CD14-positive monocyte (primary cell): Measurements from ENCODE around the gene ST6GALNAC3. TPM values are rescaled to one million over a fixed set of nuclear protein-coding genes. Genes with fewer than 3 reads are reported as not detected.

Experiments used
- DNase-seq, 3 donors: peaks; one replicate each; pipeline ENCODE4 v3.0.0-alpha.2; 2011 to 2022
- H2AFZ ChIP-seq: 2 replicates; pipeline ENCODE4 v1.6.0; 2012; ENCODE audit warnings: mild to moderate bottlenecking, low read depth, low read length, inconsistent platforms; ENCODE audit not compliant: insufficient read depth, poor library complexity, severe bottlenecking
- H3K27ac ChIP-seq, 2 donors: 1 replicate in 1 of 2; 2 replicates in 1 of 2; pipeline ENCODE4 v1.5.1; 2012 to 2013; ENCODE audit warnings: low read length in 2 of 2, control low read depth in 1 of 2, inconsistent platforms in 1 of 2, low read depth in 1 of 2, mild to moderate bottlenecking in 1 of 2
- H3K27me3 ChIP-seq, 2 donors: one replicate each; pipeline versions ENCODE4 v1.6.0 to v1.6.1; 2011 to 2013; ENCODE audit warnings: low read length in 2 of 2; ENCODE audit not compliant: control insufficient read depth in 2 of 2, insufficient read depth in 2 of 2
- H3K36me3 ChIP-seq, 2 donors: replicated peaks in 1 of 2; 1 replicate in 1 of 2; 2 replicates in 1 of 2; pipeline versions ENCODE4 v1.5.1 to v1.6.1; 2012 to 2013; ENCODE audit warnings: low read length in 2 of 2, control low read depth in 1 of 2, inconsistent platforms in 1 of 2, mild to moderate bottlenecking in 1 of 2; ENCODE audit not compliant: insufficient read depth in 2 of 2, control insufficient read depth in 1 of 2
- H3K4me1 ChIP-seq, 2 donors: 1 replicate in 1 of 2; 2 replicates in 1 of 2; pipeline versions ENCODE4 v1.5.1 to v1.6.1; 2012 to 2013; ENCODE audit warnings: low read length in 2 of 2, control low read depth in 1 of 2, inconsistent platforms in 1 of 2, mild to moderate bottlenecking in 1 of 2, moderate library complexity in 1 of 2; ENCODE audit not compliant: insufficient read depth in 2 of 2, control insufficient read depth in 1 of 2
- H3K4me2 ChIP-seq: replicated peaks from 2 replicates; pipeline ENCODE3; 2012; ENCODE audit warnings: low read length, moderate library complexity, mild to moderate bottlenecking; ENCODE audit not compliant: poor library complexity, severe bottlenecking; ENCODE audit errors: extremely low read depth
- H3K4me3 ChIP-seq, 3 experiments: fragments of 200-600 bp in 1 of 3; sonication (generic) in 1 of 3; replicated peaks in 1 of 3; 1 replicate in 2 of 3; 2 replicates in 1 of 3; pipeline ENCODE4 v1.5.1; 2011 to 2013; ENCODE audit warnings: low read length in 3 of 3, mild to moderate bottlenecking in 3 of 3, control low read depth in 2 of 3, low read depth in 2 of 3, inconsistent platforms in 1 of 3, moderate library complexity in 1 of 3
- H3K79me2 ChIP-seq: 2 replicates; pipeline ENCODE4 v1.6.0; 2012; ENCODE audit warnings: mild to moderate bottlenecking, control low read depth, inconsistent platforms, low read length, moderate library complexity; ENCODE audit not compliant: insufficient read depth
- H3K9ac ChIP-seq: 2 replicates; pipeline ENCODE4 v1.6.0; 2017; ENCODE audit warnings: low read length, mild to moderate bottlenecking; ENCODE audit not compliant: insufficient read depth, poor library complexity, severe bottlenecking
- H3K9me3 ChIP-seq, 2 donors: replicated peaks in 1 of 2; 1 replicate in 1 of 2; 2 replicates in 1 of 2; pipeline versions ENCODE4 v1.5.1 to v1.6.1; 2012 to 2013; ENCODE audit warnings: low read length in 2 of 2, control low read depth in 1 of 2; ENCODE audit not compliant: control insufficient read depth in 1 of 2, insufficient read depth in 1 of 2
- H4K20me1 ChIP-seq: 2 replicates; pipeline ENCODE4 v1.6.0; 2012; ENCODE audit warnings: mild to moderate bottlenecking, low read length, control low read depth, moderate library complexity; ENCODE audit not compliant: insufficient read depth
- H3K27ac Mint-ChIP-seq, 7 donors: one replicate each; pipeline ENCODE4 v1.8.0; 2020; ENCODE audit warnings: mild to moderate bottlenecking in 7 of 7, mixed read lengths in 7 of 7, moderate library complexity in 6 of 7, inconsistent platforms in 2 of 7
- H3K27me3 Mint-ChIP-seq, 3 donors: one replicate each; pipeline ENCODE4 v1.8.0; 2021 to 2022; ENCODE audit warnings: low read depth in 3 of 3, mild to moderate bottlenecking in 3 of 3, mixed read lengths in 3 of 3, moderate library complexity in 3 of 3, inconsistent platforms in 1 of 3
- H3K36me3 Mint-ChIP-seq, 2 donors: one replicate each; pipeline ENCODE4 v1.8.0; 2020; ENCODE audit warnings: mixed read lengths in 2 of 2, inconsistent platforms in 1 of 2, mild to moderate bottlenecking in 1 of 2
- H3K4me1 Mint-ChIP-seq: one replicate; pipeline ENCODE4 v1.8.0; 2020; ENCODE audit warnings: mild to moderate bottlenecking, mixed read lengths
- H3K4me3 Mint-ChIP-seq, 2 donors: one replicate each; pipeline ENCODE4 v1.8.0; 2020; ENCODE audit warnings: mild to moderate bottlenecking in 2 of 2, mixed read lengths in 2 of 2, moderate library complexity in 1 of 2
- H3K9me3 Mint-ChIP-seq, 7 donors: one replicate each; pipeline ENCODE4 v1.8.0; 2020 to 2022; ENCODE audit warnings: mixed read lengths in 7 of 7, mild to moderate bottlenecking in 6 of 7, moderate library complexity in 6 of 7, inconsistent platforms in 2 of 7
- CTCF ChIP-seq: fragments of 200-600 bp; IDR thresholded peaks from one replicate; pipeline ENCODE4 v1.8.0; 2022; ENCODE audit warnings: antibody characterized with exemption, mild to moderate bottlenecking
- WGBS: methylation state at CpG from one replicate; pipeline ENCODE4 v1.1.5; 2013; ENCODE audit warnings: missing lambda C conversion rate; ENCODE audit not compliant: insufficient coverage; 5-methylcytosine and 5-hydroxymethylcytosine counted together
- intact Hi-C, 2 donors: fragments of 100-400 bp; cut with micrococcal nuclease; formaldehyde crosslinking; loops; one replicate each; pipeline versions ENCODE4 v1.15.0 to v1.15.1; 2023
- polyA plus RNA-seq, 3 donors: library from polyadenylated mRNA; depleted of rRNA in 1 of 3; unstranded in 2 of 3; stranded (reverse) in 1 of 3; fragments of 300-500 nt in 2 of 3; fragments of >200 nt in 1 of 3; fragmentation: Illumina TruSeq in 2 of 3; gene quantifications; 1 replicate in 2 of 3; 2 replicates in 1 of 3; pipeline ENCODE4 v1.2.3, GENCODE V29; 2012 to 2021

Gene ST6GALNAC3
- polyA plus RNA-seq, 3 donors = 6.5 to 9.2 (median 7.6) TPM

- Mint-ChIP-seq H3K27ac (no peak overlapping the region), H3K4me1 (peaks cover 4% of the 10 kb centered on the region), H3K27me3 (peaks cover 0 to 2% (median 0%) of the 10 kb centered on the region in 3 donors), H3K4me3 (no peak overlapping the region), H3K9me3 (peaks cover 0 to 6% (median 0%) of the 10 kb centered on the region in 7 donors), H3K36me3 (no peaks in the 10 kb centered on the region)
- no peaks in the 10 kb centered on the region for H3K27me3 ChIP-seq
- no peaks in the 10 kb centered on the region for H3K79me2 ChIP-seq
- DNase-seq = no peak
- no CpG with 5 or more reads among the region's 2 CpGs for WGBS
- no peak for TF ChIP-seq CTCF
- H3K36me3 ChIP-seq = no peaks in the 10 kb centered on the region
- no peaks in the 10 kb centered on the region for H4K20me1 ChIP-seq
- no peak overlapping the region for H3K9ac ChIP-seq
- H2AFZ ChIP-seq = no peak overlapping the region
- no peaks in the 10 kb centered on the region for H3K9me3 ChIP-seq
- no peak overlapping the region for H3K4me3 ChIP-seq
- no peak overlapping the region for H3K4me2 ChIP-seq
- no peaks in the 10 kb centered on the region for H3K4me1 ChIP-seq
- H3K27ac ChIP-seq = no peak overlapping the region
- intact Hi-C loops = no loop called here
These were observed 159.5 kb downstream of the ST6GALNAC3 start for GRCh38 chr1:76234061-76234460.

DNA sequence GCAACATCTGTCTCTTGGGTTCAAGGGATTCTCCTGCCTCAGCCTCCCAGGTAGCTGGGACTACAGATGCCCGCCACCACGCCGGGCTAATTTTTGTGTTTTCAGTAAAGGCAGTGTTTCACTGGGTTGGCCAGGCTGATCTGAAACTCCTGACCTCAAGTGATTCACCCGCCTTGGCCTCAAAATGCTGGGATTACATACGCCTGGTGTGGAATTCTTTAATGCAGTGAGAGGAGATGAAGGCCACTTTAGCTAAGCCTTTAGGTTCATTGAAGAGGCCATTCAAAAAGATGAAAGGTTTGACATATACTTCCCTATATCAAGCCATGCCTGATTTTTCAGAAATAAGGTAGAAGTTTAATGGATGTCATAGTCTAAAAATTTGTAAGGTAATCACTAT lies 162.7 kb downstream of the ST6GALNAC3 start:
- Histone ChIP-seq H3K4me3 (no peak overlapping the region), H3K27me3 (no peaks in the 10 kb centered on the region), H3K4me2 (no peak overlapping the region), H3K36me3 (no peaks in the 10 kb centered on the region), H3K4me1 (peaks cover 3 to 15% of the 10 kb centered on the region in 2 donors), H3K27ac (no peak overlapping the region), H3K9me3 (no peaks in the 10 kb centered on the region), H4K20me1 (no peaks in the 10 kb centered on the region), H3K79me2 (no peaks in the 10 kb centered on the region), H3K9ac (no peak overlapping the region), H2AFZ (no peak overlapping the region)
- H3K9me3 Mint-ChIP-seq = peaks cover 0 to 4% (median 0%) of the 10 kb centered on the region in 7 donors
- H3K4me1 Mint-ChIP-seq = peaks cover 19% of the 10 kb centered on the region
- no peak for DNase-seq
- no peak overlapping the region for H3K4me3 Mint-ChIP-seq
- peaks cover 0 to 2% (median 0%) of the 10 kb centered on the region in 3 donors for H3K27me3 Mint-ChIP-seq
- no peak for TF ChIP-seq CTCF
- no peaks in the 10 kb centered on the region for H3K36me3 Mint-ChIP-seq
- H3K27ac Mint-ChIP-seq = no peak overlapping the region
- WGBS = 100% methylated on average over 3 of the region's 5 CpGs
- intact Hi-C loops = no loop called here
